IPS-18c (cell line): ENCODE results near the gene TBCD.
"Not testable (repeated sequence)": the region's sequence is repeated elsewhere in the genome, so short reads cannot be mapped to it uniquely, and the experiment has no call there.

Experiments used
- H3K4me3 ChIP-seq: 2 replicates; pipeline ENCODE4 v1.7.0; 2013; ENCODE audit warnings: low read depth, mild to moderate bottlenecking, low read length, moderate library complexity; ENCODE audit not compliant: insufficient read depth
- H3K9me3 ChIP-seq: one replicate; pipeline ENCODE4 v1.6.1; 2013; ENCODE audit warnings: mild to moderate bottlenecking, low read length, moderate library complexity; ENCODE audit not compliant: control insufficient read depth, insufficient read depth

TBCD gene

DNA sequence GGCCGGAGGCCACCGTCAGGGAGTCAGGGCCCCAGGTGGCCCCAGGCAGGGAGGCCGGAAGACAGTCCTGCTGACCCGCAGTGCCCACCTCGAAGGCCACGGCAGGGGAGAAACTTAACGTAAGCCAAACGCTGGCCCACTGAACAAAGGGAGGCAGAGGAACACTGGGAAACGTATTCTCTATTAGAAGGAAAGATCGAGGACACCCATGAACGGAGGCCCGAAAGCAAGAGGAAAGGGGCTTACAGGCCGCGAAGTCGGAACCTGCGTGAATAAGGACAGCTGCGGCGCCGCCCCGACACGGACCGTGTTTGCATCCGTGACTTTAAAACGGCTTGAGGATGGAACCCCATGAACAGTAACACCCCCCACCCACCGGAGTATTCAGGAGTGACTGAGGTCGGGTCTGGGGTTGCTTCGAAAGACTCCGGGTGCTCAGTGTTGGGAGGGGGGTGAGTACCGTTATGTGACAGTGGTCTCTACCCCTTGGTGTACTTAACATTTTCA is 225.2 kb downstream of the TBCD start:
- Histone ChIP-seq H3K4me3 (no peak overlapping the region), H3K9me3 (no peaks in the 10 kb centered on the region)

DNA sequence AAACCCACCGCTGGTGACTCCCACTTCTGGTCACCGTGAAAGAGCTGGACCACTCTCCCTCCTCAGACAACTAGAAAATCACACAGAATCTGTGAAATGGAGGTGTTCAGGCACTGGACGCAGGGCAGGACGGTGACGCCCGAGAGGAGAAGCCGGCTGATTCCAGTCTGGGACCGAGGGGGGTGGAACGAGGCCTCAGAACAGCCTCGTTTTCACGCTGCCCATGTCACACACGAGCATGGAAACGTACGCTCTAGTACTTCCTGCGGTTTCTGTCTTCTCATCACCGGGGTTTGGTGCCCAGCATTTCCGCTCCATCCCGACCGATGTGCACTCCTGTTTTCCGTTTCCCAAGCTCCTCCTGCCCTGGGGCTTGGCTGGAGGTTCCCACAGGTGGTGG is 225.7 kb downstream of the TBCD start:
- no peaks in the 10 kb centered on the region for H3K9me3 ChIP-seq
- no peak overlapping the region for H3K4me3 ChIP-seq

DNA sequence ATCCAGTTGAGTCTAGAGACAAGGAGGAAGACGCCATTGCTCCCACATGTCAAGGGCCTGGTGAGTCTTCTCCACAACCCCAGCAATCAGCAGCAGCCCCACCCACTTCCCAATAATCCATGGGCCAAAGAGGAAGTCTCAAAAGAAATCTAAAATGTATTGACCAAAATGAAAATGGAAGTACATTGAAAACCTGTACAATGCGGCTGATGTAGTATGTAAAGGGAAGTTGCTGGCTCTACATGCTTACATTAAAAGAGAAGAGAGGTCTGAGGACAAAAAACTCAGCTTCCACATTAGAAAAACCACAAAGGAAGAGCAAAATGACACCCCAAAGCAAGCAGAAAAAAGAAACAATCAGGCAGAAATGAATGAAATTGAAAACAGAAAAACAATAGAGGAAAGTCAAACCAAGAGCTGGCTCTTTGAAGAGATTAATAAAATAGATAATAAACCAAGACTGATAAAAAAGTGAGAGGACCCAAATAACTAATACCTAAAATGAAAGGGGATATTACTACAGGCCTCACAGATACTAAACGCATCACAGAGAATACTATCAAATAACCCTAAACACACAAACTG is 227.0 kb downstream of the TBCD start:
- no peaks in the 10 kb centered on the region for H3K9me3 ChIP-seq
- no peak overlapping the region for H3K4me3 ChIP-seq

DNA sequence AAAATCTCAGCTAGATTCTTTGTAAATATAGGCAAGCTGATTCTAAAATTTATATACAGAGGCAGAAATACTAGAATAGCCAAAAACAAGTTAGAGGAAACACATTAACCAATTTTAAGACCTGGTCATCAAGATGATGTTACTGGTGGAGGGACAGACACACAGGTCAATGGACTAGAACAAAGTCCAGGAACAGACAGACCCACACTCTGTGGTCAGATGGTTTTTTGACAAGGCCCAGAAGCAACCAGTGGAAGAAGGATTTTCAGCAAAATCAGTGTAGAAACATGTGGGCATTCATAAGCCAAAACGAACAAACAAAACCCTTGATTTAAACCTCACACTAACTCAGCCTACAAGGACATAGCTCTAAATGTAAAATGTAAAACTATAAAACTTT is 227.9 kb downstream of the TBCD start:
- Histone ChIP-seq H3K4me3 (no peak overlapping the region), H3K9me3 (no peaks in the 10 kb centered on the region)

DNA sequence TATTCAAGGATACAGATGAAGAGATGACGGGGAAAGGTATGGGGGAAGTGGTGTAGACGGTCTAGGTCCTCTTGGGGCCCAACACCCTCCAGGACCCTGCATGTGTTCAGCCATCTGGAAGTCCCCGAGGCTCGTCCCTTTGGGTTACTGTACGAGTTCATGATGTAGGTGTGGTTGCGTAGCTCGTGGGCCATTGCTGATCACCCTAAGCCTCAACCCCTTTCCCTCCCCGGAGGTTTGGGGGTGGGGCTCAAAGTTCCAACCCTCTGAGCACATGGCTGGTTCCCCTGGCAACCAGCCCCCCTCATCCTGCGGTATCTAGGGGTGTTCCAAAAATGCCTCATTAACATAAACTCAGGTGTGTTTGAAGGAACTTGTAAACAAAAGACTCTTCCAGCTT is 228.8 kb downstream of the TBCD start:
- Histone ChIP-seq H3K4me3 (no peak overlapping the region), H3K9me3 (no peaks in the 10 kb centered on the region)

DNA sequence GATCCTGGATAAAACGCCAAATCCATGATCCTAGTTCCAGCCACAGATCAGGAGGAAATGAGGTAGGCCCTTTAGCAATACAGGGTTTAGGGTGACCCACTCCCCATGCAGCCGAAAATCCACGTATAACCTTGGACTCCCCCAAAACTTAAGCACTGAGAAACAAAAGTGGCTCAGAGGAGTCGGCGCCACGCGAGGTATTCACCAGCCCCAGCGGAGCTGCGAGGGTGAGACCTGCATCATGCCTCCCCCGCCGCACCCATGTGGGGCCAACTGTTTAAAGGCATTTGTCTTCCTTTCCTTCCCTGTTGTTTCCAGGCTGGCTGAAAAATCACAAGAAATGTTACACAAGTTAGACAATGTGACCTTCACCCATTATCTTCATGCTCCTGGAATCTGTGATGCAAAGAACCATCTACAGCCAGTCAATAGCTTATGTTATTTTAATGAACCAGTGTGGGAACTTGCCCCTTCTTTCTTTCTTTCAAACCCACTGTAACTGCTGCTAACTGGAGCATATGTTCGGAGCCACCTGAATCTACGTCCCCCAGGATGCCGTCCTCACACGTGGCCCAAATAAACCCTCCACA is 229.4 kb downstream of the TBCD start:
- Histone ChIP-seq H3K9me3 (no peaks in the 10 kb centered on the region), H3K4me3 (no peak overlapping the region)

DNA sequence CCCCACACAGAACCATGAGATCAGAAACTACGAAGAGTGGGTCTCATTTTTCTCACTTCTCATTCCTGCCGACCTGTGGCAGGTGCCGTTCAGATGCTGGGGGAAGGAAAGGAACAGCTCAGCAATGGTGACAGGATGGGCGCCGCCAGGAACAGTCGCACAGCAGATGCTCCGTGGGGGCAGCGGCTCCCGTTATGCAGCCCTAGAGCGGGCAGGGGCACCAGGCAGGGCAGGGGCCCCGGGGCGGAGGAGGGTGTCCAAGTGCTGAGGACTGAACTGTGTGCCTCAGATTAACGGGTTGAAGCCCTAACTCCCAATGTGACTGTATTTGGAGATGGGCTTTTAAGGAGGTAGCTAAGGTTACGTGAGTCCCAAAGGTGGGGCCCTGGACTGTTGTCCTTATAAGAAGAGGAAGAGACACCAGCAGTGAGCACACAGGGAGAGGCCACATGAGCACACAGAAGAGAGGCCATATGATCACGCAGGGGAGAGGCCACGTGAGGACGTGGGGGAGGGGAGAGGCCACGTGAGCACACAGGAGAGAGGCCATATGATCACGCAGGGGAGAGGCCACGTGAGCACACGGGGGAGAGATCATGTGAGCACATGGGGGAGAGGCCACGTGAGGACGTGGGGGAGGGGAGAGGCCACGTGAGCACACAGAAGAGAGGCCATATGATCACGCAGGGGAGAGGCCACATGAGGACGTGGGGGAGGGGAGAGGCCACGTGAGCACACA is 231.8 kb downstream of the TBCD start:
- no peak overlapping the region for H3K4me3 ChIP-seq
- no peaks in the 10 kb centered on the region for H3K9me3 ChIP-seq

DNA sequence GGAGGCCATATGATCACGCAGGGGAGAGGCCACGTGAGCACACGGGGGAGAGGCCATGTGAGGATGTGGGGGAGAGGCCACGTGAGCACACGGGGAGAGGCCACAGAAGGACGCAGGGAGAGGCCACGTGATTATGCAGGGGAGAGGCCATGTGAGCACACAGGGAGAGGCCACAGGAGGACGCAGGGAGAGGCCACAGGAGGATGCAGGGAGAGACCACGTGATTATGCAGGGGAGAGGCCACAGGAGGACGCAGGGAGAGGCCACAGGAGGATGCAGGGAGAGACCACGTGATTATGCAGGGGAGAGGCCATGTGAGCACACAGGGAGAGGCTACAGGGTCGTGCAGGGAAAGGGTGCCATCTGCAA is 232.4 kb downstream of the TBCD start:
- not testable (repeated sequence) for H3K9me3 ChIP-seq, H3K4me3 ChIP-seq

DNA sequence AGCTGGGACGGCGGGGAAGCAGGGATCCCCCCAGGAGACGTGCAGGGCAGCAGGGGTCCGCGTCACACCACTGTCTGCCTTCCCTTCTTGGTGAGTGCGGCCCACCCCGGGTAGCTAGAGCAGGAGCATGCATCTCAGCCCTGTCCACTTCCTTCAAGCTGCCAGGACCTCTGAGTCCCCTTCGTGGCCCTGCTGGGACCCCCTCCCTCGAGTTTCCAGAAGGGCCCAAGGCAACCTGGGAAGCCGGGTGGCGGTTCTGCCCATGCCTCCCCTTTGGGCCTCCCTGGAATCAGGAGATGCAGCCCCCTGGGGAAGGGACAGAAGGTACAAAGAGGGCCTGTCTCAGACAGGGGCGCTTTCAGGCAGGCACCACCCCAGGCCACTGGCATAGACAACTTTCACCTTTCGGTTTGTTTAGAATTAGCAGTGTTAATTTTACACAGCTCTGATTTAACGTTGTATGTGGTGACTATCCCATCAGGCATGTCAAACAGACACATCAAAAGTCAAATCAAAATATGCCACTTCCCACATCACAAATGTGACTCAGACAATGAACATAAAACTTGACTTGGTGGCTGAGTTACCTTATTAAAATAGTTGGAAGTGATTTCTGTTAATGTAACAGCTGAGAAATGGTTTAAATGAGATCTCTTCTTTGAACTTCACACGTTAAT is 233.0 kb downstream of the TBCD start:
- Histone ChIP-seq H3K9me3 (no peaks in the 10 kb centered on the region), H3K4me3 (no peak overlapping the region)

DNA sequence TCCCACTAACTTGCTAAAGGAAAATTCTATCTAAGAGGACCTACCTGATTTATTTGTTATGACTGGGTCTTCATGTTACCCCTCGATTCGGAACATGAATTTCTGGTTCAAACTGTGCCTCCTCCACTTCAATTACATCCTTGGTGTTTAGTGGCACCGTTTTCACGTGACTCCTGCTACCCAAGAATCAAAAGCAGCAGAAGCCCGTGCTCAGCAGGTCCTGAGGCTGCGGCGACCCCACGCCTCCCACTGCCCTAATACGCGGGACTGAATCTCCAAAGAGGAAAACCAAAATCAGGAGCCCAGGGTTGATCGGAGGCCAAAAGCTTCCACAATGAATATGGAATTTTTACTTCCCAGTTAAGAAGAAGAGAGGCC is 233.6 kb downstream of the TBCD start:
- Histone ChIP-seq H3K9me3 (no peaks in the 10 kb centered on the region), H3K4me3 (no peak overlapping the region)

DNA sequence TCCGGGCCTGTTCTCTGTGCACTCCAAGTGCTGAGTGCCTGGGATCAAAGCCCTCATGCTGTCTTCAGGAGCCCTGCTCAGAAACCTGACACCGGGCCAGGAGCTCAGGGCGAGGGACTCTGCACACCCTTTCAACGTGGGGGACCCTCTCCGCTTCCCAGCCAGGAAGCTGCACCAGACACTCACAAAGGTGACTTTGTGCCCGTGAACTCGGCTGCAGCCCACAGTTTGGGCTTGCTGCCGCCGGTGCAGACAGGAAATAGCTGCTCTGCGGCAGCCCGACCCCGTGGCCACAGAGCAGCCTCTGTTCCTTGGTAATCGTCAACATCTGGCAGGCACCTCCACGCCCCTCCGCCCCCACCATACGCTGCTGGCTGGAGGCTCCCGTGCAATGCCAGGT is 234.1 kb downstream of the TBCD start:
- H3K4me3 ChIP-seq, result no peak overlapping the region
- H3K9me3 ChIP-seq, result no peaks in the 10 kb centered on the region

DNA sequence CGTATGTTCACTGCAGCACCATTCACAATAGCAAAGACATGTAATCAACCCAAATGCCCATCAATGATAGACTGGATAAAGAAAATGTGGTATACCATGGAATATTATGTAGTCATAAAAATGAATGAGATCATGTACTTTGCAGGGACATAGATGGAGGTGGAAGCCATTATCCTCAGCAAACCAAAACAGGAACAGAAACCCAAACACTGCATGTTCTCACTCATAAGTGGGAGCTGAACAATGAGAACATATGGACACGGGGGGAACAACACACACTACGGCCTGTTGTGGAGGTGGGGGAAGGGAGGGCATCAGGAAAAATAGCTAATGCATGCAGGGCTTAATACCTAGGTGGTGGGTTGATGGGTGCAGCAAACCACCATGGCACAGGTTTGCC is 237.2 kb downstream of the TBCD start:
- H3K4me3 ChIP-seq, H3K9me3 ChIP-seq: not testable (repeated sequence)

DNA sequence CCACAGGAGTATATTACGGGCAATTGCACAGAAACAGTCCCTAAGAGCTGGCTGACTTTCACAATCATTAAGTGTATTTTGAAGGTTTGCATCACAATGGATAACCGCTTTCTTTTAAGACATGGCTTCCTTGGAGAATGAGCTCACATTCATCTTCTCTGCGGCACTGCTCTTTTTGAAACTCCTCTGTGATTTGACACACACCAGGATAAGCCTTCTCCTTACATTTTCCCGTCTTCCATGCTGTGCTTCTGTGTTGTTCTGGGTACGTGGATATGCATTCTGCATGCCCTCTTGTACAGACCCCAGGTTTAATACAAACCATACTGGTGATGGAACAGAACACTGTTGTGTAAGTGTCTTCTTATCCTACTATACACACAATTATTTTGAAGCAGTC is 238.0 kb downstream of the TBCD start:
- Histone ChIP-seq H3K9me3 (no peaks in the 10 kb centered on the region), H3K4me3 (no peak overlapping the region)

DNA sequence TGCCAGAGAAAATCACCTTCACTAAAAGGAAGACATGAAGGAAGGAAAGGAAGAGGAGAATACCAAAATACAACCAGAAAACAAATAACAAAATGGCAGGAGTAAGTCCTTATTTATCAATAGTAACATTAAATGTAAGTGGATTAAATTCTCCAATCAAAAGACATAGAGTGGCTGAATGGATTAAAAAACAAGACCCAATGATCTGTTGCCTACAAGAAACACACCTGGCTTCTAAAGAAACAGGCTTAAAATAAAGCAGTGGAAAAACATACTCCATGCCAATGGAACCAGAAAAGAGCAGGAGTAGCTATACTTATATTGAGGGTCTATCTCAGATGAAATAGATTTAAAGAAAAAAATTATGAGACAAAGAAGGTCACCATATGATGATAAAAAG is 241.1 kb downstream of the TBCD start:
- Histone ChIP-seq H3K4me3 (no peak overlapping the region), H3K9me3 (no peaks in the 10 kb centered on the region)
